ENCODE measurements around the gene PTEN. TPM values are rescaled to one million over a fixed set of nuclear protein-coding genes. Genes with fewer than 3 reads are reported as not detected.
A peak's percentile ranks its signal among the peaks of the same experiment; 100 is the strongest.

The PTEN gene
- total and polyA plus RNA-seq, 9 of the 15 experiments (the other 6 are each of a cell fraction or from before 2014, with no cell fraction given) = 8.4 to 56.9 (median 22.2) TPM

- TF ChIP-seq ZHX1 (conservative IDR thresholded peaks at IDR 0.05; ENCODE audit: low read length) = no peak
- TF ChIP-seq AFF4 (CRISPR knock-in tag; IDR thresholded peaks at IDR 0.05) = no peak
- 0 out of 2 replicates have a peak, but pooled peaks have one; percentile 33 for TF ChIP-seq ZNF197 (CRISPR knock-in tag; IDR thresholded peaks at IDR 0.05; ENCODE audit: low read depth)
- no peak for TF ChIP-seq HEY1 (CRISPR knock-in tag; IDR thresholded peaks at IDR 0.05; ENCODE audit: borderline replicate concordance)
- no peak for TF ChIP-seq TAF15 (IDR thresholded peaks at IDR 0.05; ENCODE audit: low read depth, low read length)
- TF ChIP-seq POLR2A (conservative IDR thresholded peaks at IDR 0.05) = peak; percentile 88
- no peak for TF ChIP-seq ETS2 (tag; IDR thresholded peaks at IDR 0.05; ENCODE audit: borderline replicate concordance, poor library complexity, severe bottlenecking)
- TF ChIP-seq MYC (IDR thresholded peaks at IDR 0.05; ENCODE audit: low read depth, low read length) = peak; percentile 42; the same call in 1 of the 2 replicates
- TF ChIP-seq MYC (CRISPR knock-in tag; IDR thresholded peaks at IDR 0.05; ENCODE audit: borderline replicate concordance, low read depth) = no peak
- peak; percentile 71 for TF ChIP-seq GABPB1 (CRISPR knock-in tag; IDR thresholded peaks at IDR 0.05)
- TF ChIP-seq JUND (IDR thresholded peaks at IDR 0.05; ENCODE audit: borderline replicate concordance, low read depth, low read length) = peak; percentile 53
- TF ChIP-seq JUND (tag; IDR thresholded peaks at IDR 0.05; ENCODE audit: borderline replicate concordance, low read depth, low read length) = no peak
- TF ChIP-seq CEBPB (tag; IDR thresholded peaks at IDR 0.05) = no peak
- peak; percentile 71 for TF ChIP-seq POLR2B (IDR thresholded peaks at IDR 0.05; ENCODE audit: low read depth, partially characterized antibody)
- TF ChIP-seq MEIS2 (IDR thresholded peaks at IDR 0.05; ENCODE audit: partially characterized antibody) = peak; percentile 59
- no peak for TF ChIP-seq BRF1 (IDR thresholded peaks at IDR 0.05; ENCODE audit: borderline replicate concordance, extremely low read depth, insufficient read length)
- peak; percentile 43; the same call in 1 of the 2 replicates for TF ChIP-seq KLF1 (tag; IDR thresholded peaks at IDR 0.05)
Observed at GRCh38 chr10:87817609-87818504, 45.6 kb upstream of the PTEN start, which contains the start of gene ATAD1 (continued).

Data from K562 (cell line).